GM18868 (cell line): ENCODE data around the gene DHCR24.
A peak's percentile ranks its signal among the peaks of the same experiment; 100 is the strongest.

Source experiments
- ATAC-seq: cut with Tn5 transposase; IDR thresholded peaks from one replicate; pipeline ENCODE4 v1.9.1; 2021; ENCODE audit warnings: mild to moderate bottlenecking, moderate library complexity; ENCODE audit not compliant: unreplicated experiment

DHCR24 gene

GRCh38 chr1:54804471-54805132 is 82.4 kb downstream of the DHCR24 start:
- ATAC-seq: no peak

DNA sequence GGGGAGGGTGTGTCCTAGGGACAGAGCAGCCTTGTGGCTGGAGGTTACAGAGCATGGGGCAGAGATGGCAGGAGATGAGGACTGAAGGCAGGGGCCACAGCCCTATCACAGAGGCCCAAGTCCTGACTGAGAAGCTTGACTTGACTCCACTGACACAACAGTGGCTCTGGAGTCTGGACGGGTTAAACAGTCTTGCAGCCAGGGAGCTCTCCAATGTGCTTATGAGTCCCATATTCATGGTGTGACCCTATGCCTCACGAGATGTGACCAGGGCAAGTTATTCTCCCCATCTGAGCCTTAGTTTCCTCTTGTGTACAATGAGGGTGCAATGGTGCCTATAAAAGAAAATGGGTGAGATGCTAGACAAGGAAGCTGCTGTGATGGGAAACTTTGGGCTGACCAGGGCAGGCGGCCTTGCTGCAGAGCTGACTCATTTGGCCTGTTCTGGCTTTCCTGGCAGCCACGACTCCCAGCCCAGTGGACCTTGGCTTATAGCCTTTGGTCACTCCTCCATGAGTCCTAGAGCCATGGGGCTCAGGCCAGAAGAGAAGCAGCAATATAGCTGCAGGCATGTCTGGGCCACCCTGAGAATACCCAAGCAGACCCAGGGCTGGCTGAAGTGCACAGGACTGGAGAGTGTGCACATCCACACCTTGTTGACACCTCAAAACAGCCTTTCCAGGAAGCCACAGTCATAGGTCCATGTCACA is 83.1 kb downstream of the DHCR24 start:
- ATAC-seq: no peak

DNA sequence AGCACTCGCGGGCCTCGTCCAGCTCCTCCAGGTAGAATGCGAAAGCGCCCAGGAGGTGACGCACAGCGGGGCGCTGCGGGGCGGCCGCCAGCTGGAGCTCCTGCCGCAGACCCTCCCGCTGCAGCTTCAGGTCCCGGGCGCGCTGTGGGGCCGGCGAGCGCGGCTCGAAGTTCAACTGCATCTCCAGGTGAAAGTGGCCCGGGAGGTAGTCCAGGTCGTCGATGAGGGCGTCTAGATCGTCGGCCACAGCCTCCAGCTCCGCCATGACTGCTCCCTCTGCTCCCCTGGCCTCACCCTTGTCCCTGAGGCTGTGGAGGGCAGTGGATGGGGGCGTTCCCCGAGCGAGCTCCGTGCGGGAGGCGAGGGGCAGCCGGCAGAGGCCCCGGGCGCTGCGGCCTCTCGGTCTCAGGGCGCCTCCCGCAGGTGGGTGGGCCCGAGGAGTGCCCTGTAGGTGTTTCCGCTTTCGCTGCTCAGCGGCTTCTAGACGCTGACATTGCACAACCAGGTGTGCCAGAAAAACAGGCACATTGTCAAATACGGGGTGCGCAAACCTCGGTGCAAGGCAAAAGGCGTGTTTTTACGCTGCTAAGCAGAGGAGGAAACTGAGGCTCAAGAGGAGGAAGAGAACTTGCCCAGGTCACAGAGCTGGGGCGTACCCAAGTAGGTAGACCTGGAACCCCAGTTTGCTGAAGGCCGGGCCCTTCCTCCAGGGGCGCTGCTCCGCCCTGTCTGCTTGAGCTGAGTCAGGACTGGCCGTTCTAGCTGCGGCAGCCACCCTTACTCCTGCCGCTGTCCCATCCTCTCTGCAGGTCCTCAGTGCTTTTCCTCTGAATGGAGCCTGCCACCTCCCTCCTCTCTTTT is 85.9 kb downstream of the DHCR24 start, which contains the start of gene TTC22:
TSS of gene TTC22 (minus strand) at position 425 of the 861 bp plus-strand sequence. CDS start at position 265, 160 bp downstream.
- ATAC-seq: peak; percentile 87

GRCh38 chr1:54800041-54800898 is 86.7 kb downstream of the DHCR24 start:
- no peak for ATAC-seq
